Prostate gland (tissue), 2 donors: ENCODE measurements around the gene TCHHL1.

Experiments
- POLR2AphosphoS5 ChIP-seq: sonication (generic); formaldehyde crosslinking; IDR thresholded peaks from one replicate; pipeline ENCODE4 v1.6.1; 2017; ENCODE audit warnings: antibody characterized with exemption
- TF ChIP-seq, protein P1 (sequence below), 4 experiments: fragments of 200-600 bp in 2 of 4; fragments of 450-650 bp in 2 of 4; sonication (generic) in 2 of 4; IDR thresholded peaks; 1 replicate in 3 of 4; 2 replicates in 1 of 4; pipeline ENCODE4 v1.5.1; 2016 to 2019; ENCODE audit warnings: antibody characterized with exemption in 4 of 4, mild to moderate bottlenecking in 2 of 4, moderate library complexity in 2 of 4

DNA sequence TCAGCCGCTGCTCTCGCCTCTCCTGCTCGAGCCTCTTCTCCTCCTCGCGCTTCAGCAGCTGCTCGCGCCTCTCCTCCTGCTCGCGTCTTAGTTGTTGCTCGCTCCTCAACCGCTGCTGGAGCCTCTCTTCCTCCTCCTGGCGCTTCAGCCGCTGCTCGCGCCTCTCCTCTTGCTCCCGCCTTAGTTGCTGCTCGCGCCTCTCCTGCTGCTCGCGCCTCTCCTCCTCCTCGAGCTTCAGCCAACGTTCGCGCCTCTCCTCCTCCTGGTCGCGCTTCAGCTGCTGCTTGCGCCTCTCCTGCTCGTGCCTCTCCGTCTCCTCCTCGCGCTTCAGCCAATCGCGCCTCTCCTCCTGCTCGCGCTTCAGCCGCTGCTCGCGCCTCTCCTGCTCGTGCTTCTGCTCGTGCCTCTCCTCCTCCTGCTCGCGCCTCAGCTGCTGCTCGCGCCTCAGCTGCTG lies 22.7 kb upstream of the TCHHL1 start:
- TF ChIP-seq, protein P1, sequence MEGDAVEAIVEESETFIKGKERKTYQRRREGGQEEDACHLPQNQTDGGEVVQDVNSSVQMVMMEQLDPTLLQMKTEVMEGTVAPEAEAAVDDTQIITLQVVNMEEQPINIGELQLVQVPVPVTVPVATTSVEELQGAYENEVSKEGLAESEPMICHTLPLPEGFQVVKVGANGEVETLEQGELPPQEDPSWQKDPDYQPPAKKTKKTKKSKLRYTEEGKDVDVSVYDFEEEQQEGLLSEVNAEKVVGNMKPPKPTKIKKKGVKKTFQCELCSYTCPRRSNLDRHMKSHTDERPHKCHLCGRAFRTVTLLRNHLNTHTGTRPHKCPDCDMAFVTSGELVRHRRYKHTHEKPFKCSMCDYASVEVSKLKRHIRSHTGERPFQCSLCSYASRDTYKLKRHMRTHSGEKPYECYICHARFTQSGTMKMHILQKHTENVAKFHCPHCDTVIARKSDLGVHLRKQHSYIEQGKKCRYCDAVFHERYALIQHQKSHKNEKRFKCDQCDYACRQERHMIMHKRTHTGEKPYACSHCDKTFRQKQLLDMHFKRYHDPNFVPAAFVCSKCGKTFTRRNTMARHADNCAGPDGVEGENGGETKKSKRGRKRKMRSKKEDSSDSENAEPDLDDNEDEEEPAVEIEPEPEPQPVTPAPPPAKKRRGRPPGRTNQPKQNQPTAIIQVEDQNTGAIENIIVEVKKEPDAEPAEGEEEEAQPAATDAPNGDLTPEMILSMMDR (IDR thresholded peaks at IDR 0.05), result no peak
- TF ChIP-seq POLR2AphosphoS5, result no peak
